ENCODE results near the gene PCDH9. TPM values are rescaled to one million over a fixed set of nuclear protein-coding genes. Genes with fewer than 3 reads are reported as not detected.

Gene PCDH9
- polyA plus RNA-seq, 1 of the 3 experiments (the other 2 are of a cell fraction) = 1.3 TPM

DNA sequence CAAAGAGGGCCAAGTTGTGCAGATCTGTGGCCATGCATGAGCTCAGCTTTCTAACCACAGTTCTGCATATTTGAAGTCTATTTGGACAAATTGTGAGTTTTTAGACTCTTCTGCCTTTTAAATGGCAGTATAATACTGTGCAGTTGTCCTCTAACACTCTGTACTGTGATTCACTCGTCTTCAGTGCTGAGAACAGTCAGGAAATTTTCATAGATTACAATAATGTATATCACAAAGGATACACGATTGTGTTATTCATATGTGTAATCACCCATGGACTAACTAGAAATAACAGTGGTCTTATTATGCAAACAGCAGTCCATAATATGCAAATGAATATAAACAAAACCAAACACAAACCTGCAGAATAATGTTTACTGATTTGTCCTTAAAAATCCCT, 259.1 kb downstream of the PCDH9 start:
- H4K20me1 ChIP-seq (ENCODE audit: insufficient read depth) = no peaks in the 10 kb centered on the region
- no peak overlapping the region for H3K4me2 ChIP-seq
- WGBS (ENCODE audit: low lambda C conversion rate) = 84% methylated on average over 2 of the region's 2 CpGs
- H3K27ac ChIP-seq (ENCODE audit: low read depth in 2 of 2, low read length in 1 of 2) = no peak overlapping the region
- H3K27me3 ChIP-seq (ENCODE audit: insufficient read depth) = no peaks in the 10 kb centered on the region
- H3K9me2 ChIP-seq = no peaks in the 10 kb centered on the region
- no peaks in the 10 kb centered on the region for H3K9me3 ChIP-seq
- CTCF ChIA-PET = no interaction called here
- H3F3A ChIP-seq (replicated peaks; ENCODE audit: insufficient read depth) = no peaks in the 10 kb centered on the region
- TF ChIP-seq NRF1 (IDR thresholded peaks at IDR 0.05; ENCODE audit: low read depth, low read length) = no peak
- no peak for TF ChIP-seq TEAD4 (IDR thresholded peaks at IDR 0.05; ENCODE audit: borderline replicate concordance, insufficient read depth)
- TF ChIP-seq CHD2 (IDR thresholded peaks at IDR 0.05; ENCODE audit: low read length, partially characterized antibody) = no peak
- TF ChIP-seq MEF2A (IDR thresholded peaks at IDR 0.05; ENCODE audit: borderline replicate concordance, low read depth) = no peak
- TF ChIP-seq, protein P1, sequence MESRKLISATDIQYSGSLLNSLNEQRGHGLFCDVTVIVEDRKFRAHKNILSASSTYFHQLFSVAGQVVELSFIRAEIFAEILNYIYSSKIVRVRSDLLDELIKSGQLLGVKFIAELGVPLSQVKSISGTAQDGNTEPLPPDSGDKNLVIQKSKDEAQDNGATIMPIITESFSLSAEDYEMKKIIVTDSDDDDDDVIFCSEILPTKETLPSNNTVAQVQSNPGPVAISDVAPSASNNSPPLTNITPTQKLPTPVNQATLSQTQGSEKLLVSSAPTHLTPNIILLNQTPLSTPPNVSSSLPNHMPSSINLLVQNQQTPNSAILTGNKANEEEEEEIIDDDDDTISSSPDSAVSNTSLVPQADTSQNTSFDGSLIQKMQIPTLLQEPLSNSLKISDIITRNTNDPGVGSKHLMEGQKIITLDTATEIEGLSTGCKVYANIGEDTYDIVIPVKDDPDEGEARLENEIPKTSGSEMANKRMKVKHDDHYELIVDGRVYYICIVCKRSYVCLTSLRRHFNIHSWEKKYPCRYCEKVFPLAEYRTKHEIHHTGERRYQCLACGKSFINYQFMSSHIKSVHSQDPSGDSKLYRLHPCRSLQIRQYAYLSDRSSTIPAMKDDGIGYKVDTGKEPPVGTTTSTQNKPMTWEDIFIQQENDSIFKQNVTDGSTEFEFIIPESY (IDR thresholded peaks at IDR 0.05; ENCODE audit: borderline replicate concordance, low read depth) = no peak
- TF ChIP-seq NFIC (IDR thresholded peaks at IDR 0.05; ENCODE audit: borderline replicate concordance) = no peak
- TF ChIP-seq YY1 (IDR thresholded peaks at IDR 0.05; ENCODE audit: low read depth) = no peak
- TF ChIP-seq, protein P2, sequence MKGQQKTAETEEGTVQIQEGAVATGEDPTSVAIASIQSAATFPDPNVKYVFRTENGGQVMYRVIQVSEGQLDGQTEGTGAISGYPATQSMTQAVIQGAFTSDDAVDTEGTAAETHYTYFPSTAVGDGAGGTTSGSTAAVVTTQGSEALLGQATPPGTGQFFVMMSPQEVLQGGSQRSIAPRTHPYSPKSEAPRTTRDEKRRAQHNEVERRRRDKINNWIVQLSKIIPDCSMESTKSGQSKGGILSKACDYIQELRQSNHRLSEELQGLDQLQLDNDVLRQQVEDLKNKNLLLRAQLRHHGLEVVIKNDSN (IDR thresholded peaks at IDR 0.05; ENCODE audit: borderline replicate concordance, low read depth) = no peak
- no peak for DNase-seq
- no peak overlapping the region for H3K9ac ChIP-seq
- H3K4me1 ChIP-seq (ENCODE audit: control insufficient read depth in 1 of 2, insufficient read depth in 2 of 2, low read depth in 1 of 2, low read length in 1 of 2) = no peaks in the 10 kb centered on the region; a peak in 2 of 4 replicates
- no peaks in the 10 kb centered on the region for H3K79me2 ChIP-seq (ENCODE audit: insufficient read depth)
- H3K36me3 ChIP-seq (replicated peaks in 1 of 2; ENCODE audit: control insufficient read depth in 1 of 2, insufficient read depth in 2 of 2, low read length in 1 of 2) = no peaks in the 10 kb centered on the region
- no peak overlapping the region for H3K4me3 ChIP-seq (ENCODE audit: low read depth in 2 of 2, low read length in 1 of 2)
- POLR2A ChIA-PET = no interaction called here
- no peak overlapping the region for H2AFZ ChIP-seq (ENCODE audit: low read depth)

DNA sequence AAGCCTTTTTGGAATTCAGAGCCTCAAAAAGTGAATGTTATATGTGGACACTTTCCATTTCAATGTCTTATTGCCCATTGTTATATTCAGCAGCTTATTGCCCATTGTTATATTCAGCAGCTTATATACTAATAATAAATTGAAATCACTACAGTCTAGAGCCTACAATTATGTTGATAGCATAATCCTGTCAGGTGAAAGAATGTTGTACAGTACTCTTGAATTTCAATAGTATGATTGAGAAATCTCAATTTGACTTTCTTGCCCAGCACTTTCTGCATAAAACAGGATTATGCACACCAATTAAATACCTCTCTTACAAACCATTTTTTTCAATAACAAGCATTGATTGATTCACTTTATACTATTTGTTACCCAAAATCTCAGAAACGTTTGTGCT, 260.8 kb downstream of the PCDH9 start:
- CTCF ChIA-PET = no interaction called here
- Histone ChIP-seq H3K9me2 (no peaks in the 10 kb centered on the region), H3K79me2 (ENCODE audit: insufficient read depth) (no peaks in the 10 kb centered on the region), H3F3A (replicated peaks; ENCODE audit: insufficient read depth) (no peaks in the 10 kb centered on the region), H2AFZ (ENCODE audit: low read depth) (no peak overlapping the region), H3K9me3 (no peaks in the 10 kb centered on the region), H3K27me3 (ENCODE audit: insufficient read depth) (no peaks in the 10 kb centered on the region), H3K4me1 (ENCODE audit: control insufficient read depth in 1 of 2, insufficient read depth in 2 of 2, low read depth in 1 of 2, low read length in 1 of 2) (no peaks in the 10 kb centered on the region; a peak in 2 of 4 replicates), H3K9ac (no peak overlapping the region), H3K27ac (ENCODE audit: low read depth in 2 of 2, low read length in 1 of 2) (no peak overlapping the region), H3K4me2 (no peak overlapping the region), H4K20me1 (ENCODE audit: insufficient read depth) (no peaks in the 10 kb centered on the region), H3K36me3 (replicated peaks in 1 of 2; ENCODE audit: control insufficient read depth in 1 of 2, insufficient read depth in 2 of 2, low read length in 1 of 2) (no peaks in the 10 kb centered on the region), H3K4me3 (ENCODE audit: low read depth in 2 of 2, low read length in 1 of 2) (no peak overlapping the region)
- 65% methylated on average over 1 of the region's 1 CpG for WGBS (ENCODE audit: low lambda C conversion rate)
- no peak for TF ChIP-seq NRF1 (IDR thresholded peaks at IDR 0.05; ENCODE audit: low read depth, low read length)
- no peak for TF ChIP-seq JUND (IDR thresholded peaks at IDR 0.05)
- no peak for TF ChIP-seq TAF1 (IDR thresholded peaks at IDR 0.05; ENCODE audit: borderline replicate concordance, low read depth, low read length)
- TF ChIP-seq FOXM1 (IDR thresholded peaks at IDR 0.05; ENCODE audit: low read depth) = no peak
- no peak for TF ChIP-seq SMC3 (IDR thresholded peaks at IDR 0.05; ENCODE audit: low read depth, low read length)
- TF ChIP-seq CHD2 (IDR thresholded peaks at IDR 0.05; ENCODE audit: low read length, partially characterized antibody) = no peak
- no peak for TF ChIP-seq YY1 (IDR thresholded peaks at IDR 0.05; ENCODE audit: low read depth)
- TF ChIP-seq GABPA (IDR thresholded peaks at IDR 0.05; ENCODE audit: low read depth) = no peak
- TF ChIP-seq GATA2 (CRISPR knock-in tag; IDR thresholded peaks at IDR 0.05) = no peak
- TF ChIP-seq SIN3A (IDR thresholded peaks at IDR 0.05; ENCODE audit: borderline replicate concordance, low read depth, low read length) = no peak
- no peak for TF ChIP-seq POLR2AphosphoS5 (IDR thresholded peaks at IDR 0.05; ENCODE audit: low read depth, low read length)
- TF ChIP-seq RAD21 (IDR thresholded peaks at IDR 0.05; ENCODE audit: low read length) = no peak
- no peak for TF ChIP-seq FOSL2 (IDR thresholded peaks at IDR 0.05; ENCODE audit: borderline replicate concordance, low read depth)
- TF ChIP-seq RFX5 (IDR thresholded peaks at IDR 0.05; ENCODE audit: low read length) = no peak
- POLR2A ChIA-PET = no interaction called here
- no peak for DNase-seq

Data from SK-N-SH (cell line).